IPS-NIHi7 (cell line): Measurements from ENCODE around the gene IDH1.
"Not testable (repeated sequence)": the region's sequence is repeated elsewhere in the genome, so short reads cannot be mapped to it uniquely, and the experiment has no call there.

Experiments
- DNase-seq: peaks from one replicate; pipeline ENCODE4 v3.0.0; 2012; ENCODE audit warnings: mixed read lengths; ENCODE audit errors: extremely low spot score

Gene IDH1

GRCh38 chr2:208254871-208255556 is at the start of gene IDH1:
Gene IDH1 (minus strand): TSS chr2:208255071. CDS start chr2:208251551, 3,520 bp downstream.
- peak; percentile 96 for DNase-seq

DNA sequence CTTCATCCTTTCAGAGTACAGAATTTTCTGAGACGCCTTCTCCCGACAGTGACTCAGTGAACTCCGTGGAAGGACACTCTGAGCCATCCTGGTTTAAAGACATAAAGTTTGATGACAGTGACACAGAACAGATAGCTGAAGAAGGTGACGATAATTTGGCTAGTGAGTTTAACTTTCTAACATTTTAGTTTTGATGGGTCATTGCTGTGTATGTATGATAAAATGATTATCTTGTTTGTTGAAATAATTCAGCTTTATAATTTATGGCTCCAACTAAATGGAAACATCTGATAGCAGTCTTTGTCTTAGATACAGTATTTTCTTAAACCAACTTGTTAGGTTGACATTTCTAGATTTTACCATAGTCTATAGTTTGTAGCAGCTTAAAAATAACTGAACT is 49.3 kb upstream of the IDH1 start:
- DNase-seq = no peak

DNA sequence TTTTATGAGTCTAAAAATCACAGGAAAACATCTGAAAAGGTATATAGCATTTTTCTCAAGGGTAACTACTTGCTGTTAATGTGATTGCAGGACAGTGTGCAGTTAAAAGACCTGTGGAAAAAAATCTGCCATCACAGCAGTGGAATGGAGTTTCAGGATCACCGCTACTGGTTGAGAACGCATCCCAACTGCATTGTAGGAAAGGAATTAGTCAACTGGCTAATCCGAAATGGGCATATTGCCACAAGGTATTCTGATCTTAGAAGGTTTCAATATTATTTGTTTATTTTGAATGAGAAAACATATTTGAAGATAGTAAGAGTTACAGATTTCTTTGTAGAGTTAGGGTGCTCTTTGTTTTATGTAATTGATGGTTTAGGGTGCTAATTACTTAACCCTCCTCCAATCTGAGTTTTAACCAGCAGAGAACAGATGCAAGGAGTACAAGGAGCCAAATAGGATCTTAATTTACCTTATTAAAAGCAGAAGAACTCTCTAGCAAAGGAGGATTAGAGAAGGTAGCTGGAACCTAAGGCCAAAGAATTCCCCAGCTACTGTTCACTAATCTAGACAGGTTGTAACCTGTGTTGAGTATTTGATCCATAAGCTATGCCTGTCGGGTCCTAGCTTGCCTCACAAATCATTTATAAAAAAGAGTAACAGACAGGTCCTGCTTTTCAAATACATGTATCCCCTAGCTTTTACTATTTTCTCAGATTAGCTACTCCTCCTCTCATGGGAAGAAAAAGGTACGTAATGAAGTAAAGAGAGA is 46.2 kb upstream of the IDH1 start:
- DNase-seq = no peak

- no peak for DNase-seq
These were observed 43.1 kb upstream of the IDH1 start for GRCh38 chr2:208297961-208298360.

DNA sequence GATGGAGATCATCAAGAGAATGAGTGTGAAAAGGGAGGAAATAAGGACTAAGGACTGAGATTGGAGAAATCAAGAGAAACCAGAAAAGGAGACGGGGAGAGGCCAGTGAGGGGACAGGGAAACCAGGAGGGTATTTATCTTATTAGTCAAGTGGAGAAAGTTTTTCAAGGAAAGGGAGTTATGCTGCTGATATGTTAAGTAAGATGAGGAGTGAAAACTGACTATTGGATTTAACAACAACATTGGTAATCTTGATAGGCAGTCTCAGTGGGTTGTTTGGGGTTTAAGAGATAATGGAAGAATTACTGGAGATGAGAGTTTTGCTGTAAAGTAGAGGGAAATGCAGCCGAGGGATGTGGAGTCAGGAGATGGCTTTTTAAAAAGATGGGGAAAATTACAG is 41.7 kb upstream of the IDH1 start:
- no peak for DNase-seq

DNA sequence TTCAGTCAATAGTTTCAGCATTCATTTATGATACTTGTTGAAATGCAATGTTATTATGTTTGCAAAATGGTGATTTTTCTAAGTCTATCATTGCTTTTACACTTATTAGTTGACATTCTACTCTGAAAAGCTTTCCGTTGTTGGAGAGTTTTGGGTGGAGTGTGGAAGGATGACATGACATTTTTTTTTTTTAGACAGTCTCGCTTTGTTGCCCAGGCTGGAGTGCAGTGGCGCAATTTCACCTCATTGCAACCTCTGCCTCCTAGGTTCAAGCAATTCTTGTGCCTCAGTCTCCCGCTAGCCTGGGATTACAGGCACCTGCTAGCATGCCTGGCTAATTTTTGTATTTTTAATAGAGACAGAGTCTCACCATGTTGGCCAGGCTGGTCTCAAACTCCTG is 41.0 kb upstream of the IDH1 start:
- no peak for DNase-seq

GRCh38 chr2:208294482-208295024 is 39.7 kb upstream of the IDH1 start:
- DNase-seq = no peak

DNA sequence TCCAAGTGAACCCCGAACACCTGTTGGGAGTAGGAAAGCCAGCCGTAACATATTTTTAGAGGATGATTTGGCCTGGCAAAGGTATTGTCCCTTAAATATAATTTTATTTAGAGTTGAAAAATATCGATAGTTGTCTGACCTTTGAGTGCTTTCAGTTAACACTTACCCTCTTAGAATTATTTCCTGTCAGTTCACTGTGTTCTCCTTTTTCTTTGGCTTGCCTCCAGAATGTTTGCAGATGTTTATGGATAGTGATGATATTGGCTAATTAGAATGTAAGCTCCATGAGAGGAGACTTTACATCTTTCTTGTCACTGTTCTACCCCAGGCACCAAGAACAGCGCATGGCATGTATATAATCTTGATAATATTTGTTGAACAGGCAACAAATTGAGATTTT is 31.0 kb upstream of the IDH1 start:
- no peak for DNase-seq

DNA sequence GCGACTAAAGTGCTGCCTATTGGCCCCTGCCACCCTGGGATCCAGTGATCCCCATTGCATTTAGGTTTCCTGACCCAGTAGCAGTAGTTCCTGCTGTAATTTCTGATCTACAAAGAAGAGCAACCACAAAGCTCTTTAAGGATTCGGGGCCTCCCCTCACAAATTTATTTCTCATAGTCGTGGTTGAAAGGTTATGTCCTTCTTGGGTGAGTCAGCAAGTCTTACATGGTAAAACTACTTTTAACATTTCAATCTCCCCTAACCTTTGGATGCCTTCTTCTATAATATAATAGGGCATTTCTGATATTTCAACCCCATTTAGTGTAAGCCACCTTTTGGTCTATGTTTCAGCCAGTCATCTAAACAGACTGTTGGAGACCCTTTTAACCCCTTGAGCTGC is 26.1 kb upstream of the IDH1 start:
- no peak for DNase-seq

DNA sequence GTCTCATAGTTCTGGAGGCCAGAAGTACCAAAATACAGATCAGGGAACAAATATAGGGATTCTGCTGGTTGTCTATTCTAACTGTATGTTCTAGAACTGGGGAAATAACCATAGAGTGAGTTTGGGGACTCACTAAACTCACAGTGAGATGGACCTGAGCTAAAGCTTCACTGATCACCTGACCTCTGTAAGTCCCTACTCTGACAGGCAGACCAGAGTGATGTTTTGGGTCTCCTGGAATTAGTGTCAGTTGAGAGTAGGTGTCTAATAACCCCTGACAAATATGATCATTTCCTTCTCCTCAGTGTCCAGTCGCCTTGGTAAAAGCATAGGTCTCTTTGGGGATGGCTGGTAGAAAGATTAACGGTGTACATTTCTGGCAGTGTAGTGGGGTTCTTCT is 25.4 kb upstream of the IDH1 start:
- no peak for DNase-seq

DNA sequence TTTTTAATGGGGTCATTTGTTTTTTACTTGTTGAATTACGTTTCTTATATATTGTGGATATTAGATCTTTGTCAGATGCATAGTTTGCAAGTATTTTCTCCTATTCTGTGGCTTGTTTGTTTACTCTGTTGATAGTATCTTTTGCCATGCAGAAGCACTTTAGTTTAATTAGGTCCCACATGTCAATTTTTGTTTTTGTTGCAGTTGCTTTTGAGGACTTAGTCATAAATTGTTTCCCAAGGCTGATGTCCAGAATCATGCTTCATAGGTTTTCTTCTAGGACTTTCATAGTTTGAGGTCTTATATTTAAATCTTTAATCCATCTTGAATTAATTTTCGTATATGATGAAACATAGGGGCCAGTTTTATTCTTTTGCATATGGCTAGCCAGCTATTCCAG is 24.4 kb upstream of the IDH1 start:
- no peak for DNase-seq

DNA sequence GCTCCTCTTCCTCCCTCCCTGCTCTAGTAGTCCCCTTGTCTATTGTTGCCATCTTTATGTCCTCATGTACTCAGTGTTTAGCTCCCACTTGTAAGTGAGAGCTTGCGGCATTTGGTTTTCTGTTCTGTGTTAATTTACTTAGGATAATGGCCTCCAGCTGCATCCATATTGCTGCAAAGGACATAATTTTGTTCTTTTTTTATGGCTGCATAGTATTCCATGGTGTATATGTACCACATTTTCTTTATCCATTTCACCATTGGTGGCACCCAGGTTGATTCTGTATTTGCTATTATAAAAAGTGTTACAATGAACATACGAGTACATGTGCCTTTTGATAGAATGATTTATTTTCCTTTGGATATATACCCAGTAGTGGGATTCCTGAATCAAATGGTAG is 23.7 kb upstream of the IDH1 start:
- no peak for DNase-seq

- DNase-seq = no peak
These were observed 19.9 kb upstream of the IDH1 start for GRCh38 chr2:208274748-208275147.

DNA sequence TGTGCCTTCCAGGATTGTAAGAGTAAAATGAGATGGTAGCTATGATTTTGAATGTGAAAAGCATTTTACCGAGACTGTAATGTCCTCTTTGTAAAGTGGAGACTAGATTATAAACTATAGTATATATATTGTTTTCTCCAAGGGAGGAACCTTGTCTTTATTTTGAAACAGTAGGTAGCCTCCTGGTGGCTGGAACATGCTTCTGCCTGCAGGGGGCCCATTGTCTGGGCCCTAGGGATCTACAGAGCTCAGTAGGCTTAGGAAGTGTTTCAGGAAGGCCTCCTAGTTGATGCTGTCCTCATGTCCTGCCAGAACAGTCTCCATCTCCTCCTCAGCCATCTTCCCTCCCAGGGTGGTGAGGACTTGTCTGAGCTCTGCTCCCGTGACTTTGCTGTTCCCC is 14.2 kb upstream of the IDH1 start:
- DNase-seq = no peak

DNA sequence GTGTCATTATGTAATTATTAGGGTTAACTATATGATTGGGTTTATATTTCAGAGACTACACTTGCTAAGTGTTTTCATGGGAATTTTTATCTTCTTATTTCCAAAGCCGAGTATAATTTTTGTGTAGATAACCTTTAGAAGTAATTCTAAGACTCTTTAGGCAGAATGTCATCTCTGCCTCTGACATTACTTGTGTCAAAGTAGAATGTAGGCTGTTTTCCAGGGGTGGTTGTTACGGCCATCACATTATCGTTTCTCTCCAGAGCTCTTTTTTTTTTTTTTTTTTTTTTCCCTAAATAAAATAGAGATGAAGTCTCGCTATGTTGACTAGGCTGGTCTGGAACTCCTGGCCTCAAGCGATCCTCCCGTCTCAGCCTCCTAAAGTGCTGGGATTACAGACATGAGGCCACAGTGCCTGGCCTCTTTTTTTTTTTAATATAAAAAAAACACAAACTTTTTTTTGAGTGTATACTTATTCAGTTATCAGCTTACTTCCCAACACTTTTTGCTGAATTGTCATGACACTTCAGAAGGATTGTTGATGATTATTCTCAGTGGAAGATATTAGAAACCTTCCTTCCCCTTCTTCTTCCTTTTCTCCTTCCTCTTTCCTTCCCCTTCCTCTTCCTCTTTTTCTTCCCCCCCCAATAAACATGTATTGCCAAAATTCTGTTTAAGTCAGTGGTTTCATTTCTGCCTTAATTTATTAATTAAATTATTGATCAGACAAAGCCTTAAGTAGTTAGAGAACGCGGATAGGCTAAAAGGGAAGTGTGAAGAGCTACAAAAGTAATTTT is 13.5 kb upstream of the IDH1 start:
- no peak for DNase-seq

DNA sequence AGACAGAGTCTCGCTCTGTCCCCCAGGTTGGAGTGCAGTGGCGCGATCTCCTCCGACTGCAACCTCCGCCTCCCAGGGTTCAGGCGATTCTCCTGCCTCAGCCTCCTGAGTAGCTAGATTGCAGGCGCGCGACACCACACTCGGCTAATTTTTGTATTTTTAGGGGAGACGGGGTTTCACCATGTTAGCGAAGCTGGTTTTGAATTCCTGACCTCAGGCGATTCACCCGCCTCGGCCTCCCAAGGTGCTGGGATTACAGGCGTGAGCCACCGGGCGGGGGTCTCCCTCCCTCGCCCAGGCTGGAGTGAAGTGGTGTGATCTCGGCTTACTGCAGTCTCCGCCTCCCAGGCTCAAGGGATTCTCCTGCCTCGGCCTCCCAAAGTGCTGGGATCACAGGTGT is 12.7 kb upstream of the IDH1 start:
- DNase-seq = not testable (repeated sequence)

GRCh38 chr2:208266936-208267335 is 12.1 kb upstream of the IDH1 start:
- DNase-seq = no peak

DNA sequence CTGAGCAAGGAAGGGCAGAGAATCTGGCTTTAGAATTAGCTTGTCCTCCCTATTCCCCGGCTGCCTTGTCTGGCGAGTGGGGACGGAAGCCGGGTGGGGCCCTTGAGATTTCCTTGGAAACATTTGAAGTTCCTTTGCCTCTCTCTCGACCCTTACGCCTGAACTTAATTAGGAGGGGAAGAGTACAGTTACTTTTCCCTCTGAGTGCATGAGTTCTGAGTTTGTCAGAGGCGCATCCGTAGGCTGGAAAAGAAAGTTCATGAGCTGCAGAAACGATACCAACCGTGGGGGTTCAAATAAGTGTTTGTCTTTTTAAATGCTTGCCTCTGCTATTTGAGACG is 11.7 kb upstream of the IDH1 start:
- DNase-seq = no peak

DNA sequence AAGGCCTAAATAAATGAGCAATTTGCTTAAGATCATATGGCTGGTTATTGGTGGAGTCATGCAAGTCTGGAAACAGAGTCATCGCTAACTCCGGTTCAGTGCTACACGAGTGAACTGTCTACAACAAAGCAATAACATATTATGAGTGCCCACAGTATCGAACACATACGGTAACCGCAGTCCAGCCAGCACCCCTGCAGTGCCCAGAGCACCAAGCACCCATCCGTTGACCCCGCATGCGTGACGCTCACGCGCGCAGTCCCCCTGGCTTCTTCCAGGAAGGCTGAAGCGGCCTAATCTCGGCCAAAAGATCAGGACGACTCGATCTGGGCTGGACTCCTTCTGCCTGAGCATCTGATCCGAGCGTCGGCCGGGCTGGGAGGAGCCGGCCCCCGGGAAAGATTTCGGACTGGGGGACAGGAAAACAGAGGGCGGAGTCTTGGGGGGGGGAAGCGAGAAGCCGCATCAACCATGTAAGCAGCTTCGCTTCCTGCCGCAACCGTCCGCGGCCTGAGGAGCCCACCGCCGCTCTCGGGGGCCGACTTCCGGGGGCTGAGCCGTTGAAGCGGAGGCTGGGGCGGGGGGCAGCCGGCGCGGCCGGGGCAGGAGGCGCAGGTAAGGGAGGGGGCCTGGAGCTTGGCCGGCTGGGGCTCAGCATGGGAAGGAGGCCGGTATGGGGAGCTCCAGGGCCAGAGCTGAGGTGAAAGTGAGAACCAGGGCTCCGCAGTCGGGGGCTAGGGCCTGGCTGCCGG is 11.1 kb upstream of the IDH1 start, which contains the start of gene PIKFYVE:
Gene PIKFYVE, plus strand, starts transcription at position 455 of the 752 bp plus-strand sequence. CDS start 5,265 bp downstream, outside the sequence.
- peak; percentile 96 for DNase-seq

- no peak for DNase-seq
These were observed 10.5 kb upstream of the IDH1 start for GRCh38 chr2:208265371-208265800.
